HUDEP-2 (cell line): Measurements from ENCODE around the gene TMTC2.

Source experiments
- DNase-seq, 76 experiments: peaks; one replicate each; lab custom pipeline; 2025; ENCODE audit not compliant: unreplicated experiment in 76 of 76; lab: John Stamatoyannopoulos, UW

Gene TMTC2

DNA sequence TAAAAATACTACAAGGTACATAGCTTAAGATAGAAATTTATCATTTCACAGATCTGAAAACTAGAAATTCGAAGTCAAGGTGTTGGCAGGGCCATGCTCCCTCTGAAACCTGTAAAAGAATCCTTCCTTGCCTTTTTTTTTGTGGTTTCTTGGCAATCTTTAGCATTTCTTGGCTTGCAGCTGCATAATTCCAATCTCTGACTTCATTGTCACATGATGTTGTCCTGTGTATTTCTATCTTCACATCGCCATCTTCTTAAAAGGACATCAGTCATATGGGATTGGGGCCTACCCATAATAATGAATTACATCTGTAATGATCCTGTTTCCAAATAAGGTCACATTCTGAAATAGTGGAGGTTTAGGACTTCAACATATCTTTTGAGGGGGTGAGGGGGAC is 250.4 kb downstream of the TMTC2 start:
- DNase-seq, result no peak

DNA sequence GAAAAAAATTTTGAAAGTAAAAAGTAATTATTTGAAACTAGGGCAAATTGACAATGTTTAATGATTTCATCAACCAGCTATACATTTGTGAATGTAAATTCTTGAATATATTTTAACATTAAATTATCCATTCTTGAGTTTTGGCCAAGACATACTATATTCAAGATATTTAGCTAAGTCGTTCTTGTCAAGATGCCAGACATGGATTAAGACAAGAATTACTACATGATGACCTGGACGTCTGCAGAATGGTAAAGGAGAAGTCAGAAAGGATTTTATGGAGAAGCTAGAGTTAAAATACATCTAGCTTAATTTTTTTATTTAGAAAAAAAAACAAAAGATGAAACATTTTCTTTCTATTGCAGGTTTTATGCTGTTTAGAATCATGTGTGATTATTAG is 255.8 kb downstream of the TMTC2 start:
- DNase-seq, result no peak

DNA sequence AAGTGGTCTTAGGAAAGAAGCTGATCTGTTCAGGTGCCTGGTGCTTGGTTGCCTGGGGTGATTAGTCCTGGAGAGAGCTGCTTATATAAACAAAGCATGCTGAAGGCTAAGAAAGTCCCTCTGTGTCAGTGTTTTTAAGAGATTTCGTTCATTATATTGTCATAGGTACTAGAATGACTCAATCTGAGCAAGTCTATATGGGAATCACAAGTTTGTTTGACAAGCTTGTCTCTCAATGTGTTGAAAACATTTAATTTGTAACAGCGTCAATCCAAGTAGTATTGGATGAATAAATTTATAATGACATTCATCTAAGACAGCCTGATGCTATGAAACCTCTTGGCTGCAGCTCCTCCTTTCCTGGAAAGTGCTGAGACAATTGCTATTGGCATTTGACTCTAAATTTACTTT is 256.3 kb downstream of the TMTC2 start:
- DNase-seq, result no peak

DNA sequence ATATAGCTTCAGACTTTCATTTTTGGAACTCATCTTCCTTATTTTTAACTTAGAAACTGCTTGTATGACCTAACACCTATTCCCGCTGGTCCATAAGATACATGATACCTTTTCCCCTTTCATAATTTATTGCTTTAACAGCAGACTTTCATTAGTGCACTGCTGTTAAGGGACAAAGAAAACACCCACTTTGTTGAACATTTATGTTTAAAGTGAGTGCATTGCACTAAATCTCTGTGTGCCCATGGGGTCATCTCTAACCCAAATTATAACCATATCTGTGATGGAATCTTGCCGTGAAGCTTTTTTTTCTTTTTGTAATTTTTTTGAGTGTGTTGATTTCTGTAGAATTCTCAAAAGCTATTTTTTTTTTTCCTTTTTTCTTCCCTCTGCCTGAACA is 261.8 kb downstream of the TMTC2 start:
- DNase-seq, result no peak

DNA sequence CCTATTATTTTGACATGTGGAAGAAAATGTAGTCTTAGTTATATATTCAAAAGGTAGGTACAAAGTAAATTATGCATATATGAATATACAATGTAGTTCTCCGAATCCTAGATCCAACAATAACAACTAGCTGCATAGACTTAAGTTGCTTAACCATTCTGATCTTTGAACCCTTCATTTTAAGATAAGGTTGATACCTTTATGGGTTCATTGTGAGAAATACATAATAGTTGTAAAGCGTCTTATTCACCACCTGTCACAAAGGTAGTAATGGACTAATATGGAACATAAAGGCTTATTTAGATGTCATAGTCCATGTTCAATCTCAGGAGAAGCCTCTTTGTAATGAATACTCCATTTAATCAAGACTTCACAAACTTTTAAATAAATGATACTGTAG is 263.6 kb downstream of the TMTC2 start:
- no peak for DNase-seq

DNA sequence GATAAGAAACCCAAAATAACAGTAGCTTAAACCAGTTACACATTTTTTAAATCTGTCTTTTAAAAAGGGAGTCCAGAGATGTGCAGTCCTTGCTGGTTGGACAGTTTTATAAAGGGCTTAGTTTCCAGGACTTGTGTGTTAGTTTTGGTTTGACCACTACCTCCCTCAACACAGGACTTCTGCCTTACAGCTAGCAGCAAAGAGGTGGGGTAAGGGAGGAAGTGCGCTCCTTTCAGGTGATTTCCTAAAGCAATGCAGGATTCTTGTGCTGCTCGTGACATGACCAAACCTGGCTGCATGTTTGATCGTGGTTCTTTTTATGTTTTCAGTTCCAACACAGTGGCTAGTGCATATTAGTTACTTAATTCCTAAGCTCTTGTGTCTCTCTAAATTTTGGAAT is 266.2 kb downstream of the TMTC2 start:
- no peak for DNase-seq

DNA sequence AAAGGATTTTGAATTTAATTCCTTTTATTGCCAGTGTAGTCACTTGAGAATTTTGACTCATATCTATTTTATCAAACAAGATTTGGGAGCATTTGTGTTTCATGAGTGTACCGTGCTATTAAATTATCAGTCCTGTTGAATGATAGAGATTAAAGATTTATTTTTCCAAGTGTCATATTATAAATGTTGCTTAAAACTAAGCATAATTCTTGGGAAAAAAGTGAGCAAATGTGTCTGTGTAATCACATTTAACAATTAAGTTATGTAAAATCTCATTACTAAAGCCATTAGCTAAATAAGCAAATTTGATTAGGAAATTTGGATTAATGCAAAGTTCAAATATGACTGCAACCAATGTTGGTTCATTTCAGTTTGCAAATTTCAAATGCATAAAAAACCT is 266.7 kb downstream of the TMTC2 start:
- DNase-seq, result no peak

DNA sequence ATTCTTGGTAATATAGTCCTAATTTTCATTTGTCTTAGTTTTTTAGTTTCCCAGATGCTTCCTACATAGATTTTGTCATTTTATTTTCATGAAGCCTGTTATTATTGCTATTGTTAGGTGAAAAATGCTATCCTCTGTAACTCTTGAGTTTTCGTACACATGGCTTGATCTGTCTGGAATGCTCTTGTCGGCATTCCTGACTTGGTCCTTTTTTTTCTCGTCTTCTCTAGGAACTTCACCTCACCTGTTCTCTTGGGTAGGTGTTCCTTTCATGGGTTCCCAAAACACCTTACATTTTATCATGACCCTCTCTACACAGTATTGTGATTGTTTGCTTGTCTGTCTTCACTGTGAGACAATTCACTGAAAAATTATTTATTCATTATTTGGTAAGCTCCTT is 267.4 kb downstream of the TMTC2 start:
- no peak for DNase-seq

DNA sequence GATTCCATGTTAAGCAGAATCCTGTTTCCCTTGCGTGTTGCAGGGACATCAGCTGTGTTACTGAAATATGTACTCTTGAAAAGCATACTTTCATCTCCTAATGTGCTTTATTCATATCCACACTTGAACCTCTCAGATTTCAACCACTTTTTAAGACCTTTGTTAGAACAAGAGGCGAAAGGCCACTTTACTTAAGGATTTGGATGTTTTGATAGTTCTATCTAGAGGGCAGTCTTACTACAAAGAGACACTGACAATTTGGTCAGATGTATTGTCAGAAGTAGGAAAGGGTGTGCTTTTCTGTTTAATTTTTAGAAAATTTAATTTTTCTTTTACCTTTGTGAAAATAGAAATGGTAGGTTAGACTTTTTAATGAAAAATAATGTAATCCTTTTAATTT is 267.9 kb downstream of the TMTC2 start:
- no peak for DNase-seq

DNA sequence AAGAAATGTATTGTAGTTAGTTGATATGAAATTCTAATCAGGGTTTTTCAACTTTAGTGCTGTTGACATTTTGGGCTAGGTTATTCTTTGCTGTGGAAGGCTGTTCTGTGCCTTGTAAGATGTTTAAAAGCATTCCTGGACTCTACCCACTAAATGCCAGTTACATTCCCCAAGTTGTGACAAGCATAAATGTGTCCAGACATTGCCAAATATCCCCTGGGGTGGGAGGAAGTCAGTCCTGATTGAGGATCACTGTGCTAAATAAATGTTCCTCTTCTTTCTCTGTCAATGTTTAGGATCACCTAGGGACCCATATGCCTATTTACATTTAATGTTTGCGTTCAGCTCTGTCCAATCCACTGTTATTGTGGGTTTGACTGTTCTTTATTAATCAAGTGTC is 268.3 kb downstream of the TMTC2 start:
- no peak for DNase-seq

DNA sequence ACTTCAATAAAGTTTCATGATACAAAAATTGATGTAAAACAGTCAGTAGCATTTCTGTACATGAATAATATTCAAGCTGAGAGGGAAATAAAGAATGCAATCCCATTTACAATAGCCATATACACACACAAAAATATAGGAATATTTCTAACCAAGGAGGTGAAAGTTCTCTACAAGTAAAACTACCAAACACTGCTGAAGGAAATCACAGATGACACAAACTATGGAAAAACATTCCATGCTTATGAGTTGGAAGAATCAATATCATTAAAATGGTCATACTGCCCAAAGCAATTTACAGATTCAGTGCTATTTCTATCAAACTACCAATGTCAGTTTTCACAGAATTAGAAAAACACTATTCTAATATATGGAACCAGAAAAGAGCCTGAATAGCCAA is 272.3 kb downstream of the TMTC2 start:
- no peak for DNase-seq

DNA sequence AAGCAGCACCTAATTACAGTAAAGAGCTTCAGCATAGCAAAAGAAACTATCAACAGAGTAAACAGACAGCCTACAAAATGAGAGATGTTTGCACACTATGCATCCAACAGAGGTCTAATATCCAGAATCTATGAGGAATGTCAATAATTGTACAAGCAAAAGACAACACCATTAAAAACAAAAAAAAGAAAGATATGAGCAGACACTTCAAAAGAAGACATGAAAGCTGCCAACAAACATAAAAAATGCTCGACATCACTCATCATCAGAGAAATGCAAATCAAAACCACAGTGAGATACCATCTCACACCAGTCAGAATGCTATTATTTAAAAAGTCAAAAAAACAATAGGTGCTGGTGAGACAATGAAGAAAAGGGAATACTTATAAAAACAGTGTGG is 273.1 kb downstream of the TMTC2 start:
- no peak for DNase-seq

DNA sequence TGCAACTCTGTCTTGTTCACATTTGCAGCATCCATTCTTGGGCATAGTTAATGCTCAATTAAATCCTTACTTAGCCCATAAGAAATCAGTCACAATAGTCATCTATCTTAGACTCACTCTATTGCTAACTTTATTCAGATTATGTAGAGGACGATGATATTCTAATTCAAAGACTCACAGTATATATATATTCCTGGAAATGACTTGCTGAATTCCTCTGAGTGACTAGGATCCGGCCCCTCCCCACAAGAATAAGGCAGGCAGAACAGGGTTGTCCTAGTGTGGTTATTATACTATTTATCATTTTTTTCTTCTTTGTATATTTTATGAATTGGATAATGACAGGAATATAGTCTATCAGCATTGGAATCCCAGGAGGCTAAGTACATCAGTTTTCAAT is 275.1 kb downstream of the TMTC2 start:
- DNase-seq, result no peak

DNA sequence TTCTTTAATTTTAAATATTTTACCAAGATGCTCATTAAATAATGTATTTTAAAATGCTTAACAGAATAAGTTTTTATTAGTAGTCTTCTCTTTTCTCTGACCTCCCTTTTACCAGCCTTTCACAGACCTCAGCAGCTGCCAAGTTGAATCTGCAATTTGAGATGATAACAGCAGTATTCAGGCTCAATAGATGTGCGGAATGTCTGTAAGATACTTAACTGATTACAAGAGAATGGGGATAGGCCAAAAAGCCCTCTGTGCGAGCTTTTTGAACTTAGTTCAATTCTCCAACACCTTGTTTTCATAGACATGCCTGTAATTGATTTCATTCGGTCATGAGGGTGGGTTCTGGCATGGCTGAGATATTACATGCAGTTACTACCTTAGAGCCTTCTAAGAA is 277.2 kb downstream of the TMTC2 start:
- DNase-seq, result no peak

DNA sequence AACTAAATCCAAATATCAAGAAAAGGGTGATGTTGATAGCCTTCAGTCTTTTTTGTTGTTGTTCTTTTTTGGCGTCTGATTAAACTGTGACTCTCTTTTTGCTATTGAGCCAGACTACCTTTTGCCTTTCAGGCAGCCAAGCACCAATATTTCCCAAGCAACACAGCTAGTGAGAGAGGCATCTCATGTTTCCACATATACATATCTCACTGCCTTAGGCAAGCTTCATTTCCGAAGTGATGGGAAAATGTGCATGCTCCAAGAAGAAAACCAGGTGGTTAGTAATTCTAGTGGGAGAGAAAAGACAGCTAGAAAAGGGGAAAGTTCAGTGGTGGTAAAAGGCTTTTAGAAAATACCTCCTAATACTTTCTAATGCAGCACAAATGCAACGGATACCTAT is 277.7 kb downstream of the TMTC2 start:
- DNase-seq, result no peak

DNA sequence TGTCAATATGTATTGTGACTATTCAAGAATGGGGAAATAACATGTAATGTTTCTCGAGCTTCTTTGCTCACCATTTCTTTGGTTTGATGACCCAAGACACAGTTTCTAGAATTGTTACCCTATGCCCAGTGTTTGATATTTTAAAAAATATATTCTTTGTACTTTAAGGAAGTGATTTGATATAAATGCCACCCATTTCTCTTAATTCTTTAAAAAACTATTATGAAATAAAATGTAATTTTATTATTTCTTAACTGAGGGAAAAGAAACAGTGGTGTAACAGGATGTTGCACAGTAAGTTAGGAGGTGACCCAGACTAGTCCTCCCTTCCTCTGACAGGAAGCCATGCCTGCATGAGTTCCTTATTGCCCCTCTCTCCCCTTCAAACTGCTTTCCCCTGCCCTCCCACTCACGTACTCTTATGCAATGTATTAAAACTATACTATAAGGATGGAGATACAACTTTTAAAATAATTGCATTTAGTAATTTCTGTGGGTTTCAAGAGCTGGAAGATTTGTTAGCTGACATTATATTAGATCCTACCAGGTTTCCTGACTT is 279.4 kb downstream of the TMTC2 start:
- DNase-seq, result no peak

DNA sequence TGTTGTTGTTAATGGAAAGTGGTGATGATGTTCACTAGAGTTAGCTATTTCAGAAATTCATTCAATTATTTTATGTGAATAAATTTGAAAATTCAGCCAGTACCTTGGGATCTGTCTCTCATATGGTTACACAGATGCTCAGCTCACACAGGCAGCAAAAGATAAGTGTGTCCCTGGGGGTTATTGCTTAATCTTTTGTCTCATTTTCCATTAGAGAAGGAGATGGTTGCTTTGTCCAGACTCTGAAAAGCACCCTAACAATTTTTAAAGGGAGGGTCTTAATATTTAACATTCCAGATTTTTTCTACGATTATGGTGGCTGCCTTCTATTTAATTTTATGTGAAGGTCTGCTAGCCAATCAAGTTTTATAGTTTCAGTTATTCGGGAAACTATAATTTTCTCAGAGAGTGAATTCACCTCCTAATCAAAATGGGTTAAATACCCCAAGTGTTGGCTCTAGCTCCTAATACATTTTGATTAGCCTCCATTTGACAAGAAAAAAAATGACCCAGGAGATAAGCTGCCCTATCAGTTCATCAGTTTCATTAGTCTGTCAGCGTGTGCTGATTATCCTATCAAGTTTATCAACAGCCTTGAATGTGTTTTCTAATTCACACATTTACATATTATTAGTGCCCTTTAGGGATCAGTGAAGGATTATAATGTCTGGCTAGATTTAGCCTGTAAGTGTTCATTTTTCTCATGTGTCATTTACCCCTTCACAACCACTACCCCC is 282.1 kb downstream of the TMTC2 start:
- no peak for DNase-seq

DNA sequence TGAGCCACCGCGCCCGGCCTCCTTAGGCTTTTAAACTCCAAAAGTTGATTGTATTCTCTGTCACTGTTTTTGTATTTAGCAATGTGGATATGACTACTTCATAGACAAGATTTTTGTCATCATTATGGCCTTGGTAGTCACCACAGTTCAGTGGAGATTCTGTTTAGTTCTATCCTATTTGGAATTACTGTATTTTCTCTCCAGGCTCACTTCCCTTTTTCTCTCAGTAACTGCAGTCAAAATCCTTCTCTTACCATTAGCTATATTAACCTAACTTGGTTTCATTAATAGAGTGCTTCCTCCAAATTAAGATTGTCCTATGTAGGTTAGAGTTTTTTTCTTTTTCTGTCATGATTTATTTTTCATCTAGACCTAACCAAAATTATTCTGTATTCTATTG is 283.9 kb downstream of the TMTC2 start:
- DNase-seq, result no peak

DNA sequence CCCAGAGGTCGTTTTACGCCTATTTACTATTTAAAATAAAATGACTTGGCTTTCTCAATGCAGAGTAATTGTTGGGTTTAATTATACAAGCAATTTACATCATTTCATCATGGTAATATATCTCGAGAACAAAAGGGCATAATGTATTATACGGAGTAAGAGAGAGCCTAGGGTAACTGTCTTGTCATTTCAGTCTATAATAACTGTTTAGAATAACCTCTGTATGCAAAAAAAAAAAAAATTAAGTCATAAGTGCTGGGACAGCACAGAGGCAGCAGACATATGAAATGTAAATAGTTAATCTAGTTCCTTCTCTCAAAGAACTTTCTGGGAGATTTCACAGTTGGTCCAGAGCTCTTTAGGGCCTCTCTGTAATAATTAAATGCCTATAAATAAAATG is 284.9 kb downstream of the TMTC2 start:
- DNase-seq, result no peak

DNA sequence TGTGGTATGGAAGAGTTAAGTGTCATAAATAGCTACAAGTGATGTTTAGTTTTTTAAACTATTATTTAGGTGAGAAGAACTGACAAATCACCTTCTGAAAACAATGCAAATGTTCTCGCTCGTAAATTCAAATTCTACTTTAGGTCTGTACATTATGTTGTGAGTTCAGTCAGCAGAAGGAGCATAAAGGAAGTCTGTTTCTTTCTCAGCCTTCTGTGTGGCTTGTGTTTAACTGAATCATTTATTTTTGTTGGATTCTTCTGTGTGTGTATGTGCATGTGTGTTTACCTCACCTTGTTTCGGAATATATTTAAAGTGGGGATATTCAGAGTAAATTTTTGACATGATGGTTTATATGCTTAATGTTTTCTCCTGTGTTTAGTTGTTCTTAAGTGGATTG is 285.9 kb downstream of the TMTC2 start:
- DNase-seq, result no peak

DNA sequence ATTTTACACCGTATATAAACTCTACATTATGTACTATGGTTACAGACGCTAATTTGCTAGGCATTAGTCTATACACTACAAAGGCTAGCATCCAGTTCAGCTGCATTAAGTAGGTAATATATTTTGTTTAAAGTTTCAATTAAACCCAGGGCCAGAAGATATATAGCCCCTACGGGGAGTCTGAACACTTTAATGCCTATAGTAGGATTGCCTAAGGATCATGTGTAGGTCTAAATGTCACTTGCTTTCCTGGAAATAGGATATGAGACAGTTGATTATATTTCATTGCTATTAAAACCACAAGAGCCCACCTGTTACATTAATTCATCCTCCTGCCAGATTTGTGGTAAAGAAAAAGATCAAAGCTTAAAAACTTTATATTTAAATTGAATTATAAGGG is 286.9 kb downstream of the TMTC2 start:
- DNase-seq, result no peak

DNA sequence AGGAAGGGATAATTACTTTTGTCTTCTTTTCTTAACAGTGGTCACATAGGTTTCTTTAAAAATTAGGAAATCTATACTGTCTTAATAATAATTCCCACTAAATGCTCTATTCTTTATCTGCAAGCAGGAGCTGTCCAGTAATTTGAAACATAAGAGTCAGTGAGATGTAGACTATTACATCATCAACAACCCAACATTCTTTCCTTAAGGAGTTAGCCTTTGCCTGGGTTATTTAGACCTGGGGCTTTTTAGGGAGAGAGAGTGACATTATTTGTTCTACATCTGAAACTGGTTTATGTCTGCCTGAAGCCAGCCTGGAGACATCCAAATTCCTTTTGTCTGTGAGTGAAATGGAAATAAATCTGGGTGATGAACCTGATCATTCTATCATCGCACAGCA is 294.4 kb downstream of the TMTC2 start:
- DNase-seq, result no peak

DNA sequence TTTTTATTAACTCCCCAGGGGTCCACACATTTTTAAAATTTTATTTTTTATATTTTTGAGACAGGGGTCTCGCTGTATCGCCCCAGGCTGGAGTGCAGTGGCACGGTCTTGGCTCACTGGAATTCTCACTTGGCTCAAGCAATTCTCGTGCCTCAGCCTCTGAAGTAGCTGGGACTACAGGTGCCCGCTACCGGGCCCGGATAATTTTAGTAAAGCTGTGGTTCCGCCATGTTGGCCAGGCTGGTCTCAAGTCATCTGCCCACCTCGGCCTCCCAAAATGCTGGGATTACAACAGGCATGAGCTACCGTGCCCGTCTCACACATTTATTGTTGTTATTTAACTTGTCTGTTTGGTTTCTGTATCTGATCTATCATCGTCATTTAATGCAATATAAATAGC is 307.4 kb downstream of the TMTC2 start:
- no peak for DNase-seq
